GM21526 (cell line): ENCODE measurements around the gene PEX11B.

ENCODE experiments used
- ATAC-seq: cut with Tn5 transposase; IDR thresholded peaks from one replicate; pipeline ENCODE4 v1.9.1; 2021; ENCODE audit warnings: moderate library complexity; ENCODE audit not compliant: unreplicated experiment, low FRiP score

PEX11B gene

DNA sequence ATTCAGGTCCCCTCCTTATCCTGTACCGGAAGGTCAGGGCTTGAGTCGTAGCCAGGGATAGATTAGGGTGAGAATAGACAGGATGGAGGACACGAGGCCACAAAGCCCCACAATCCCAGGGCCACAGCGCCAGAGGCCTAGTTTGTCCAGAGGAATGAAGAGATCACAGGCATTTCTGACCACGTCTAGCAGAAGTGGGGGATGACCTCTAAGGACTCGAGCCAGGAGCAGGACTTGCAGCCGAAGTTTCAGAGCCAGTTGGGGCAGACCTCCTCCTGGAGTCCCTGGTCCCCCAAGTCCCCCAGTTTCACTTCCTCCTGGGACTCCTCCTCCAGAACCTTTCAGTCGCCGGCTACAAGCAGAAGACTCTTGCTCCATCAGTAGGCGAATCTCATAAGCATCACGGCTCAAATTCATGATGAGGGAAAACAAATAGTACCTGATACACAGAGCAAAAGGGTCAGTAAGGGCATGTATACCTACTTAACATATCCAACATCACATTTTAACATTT lies 6.3 kb downstream of the PEX11B start:
- ATAC-seq = no peak

DNA sequence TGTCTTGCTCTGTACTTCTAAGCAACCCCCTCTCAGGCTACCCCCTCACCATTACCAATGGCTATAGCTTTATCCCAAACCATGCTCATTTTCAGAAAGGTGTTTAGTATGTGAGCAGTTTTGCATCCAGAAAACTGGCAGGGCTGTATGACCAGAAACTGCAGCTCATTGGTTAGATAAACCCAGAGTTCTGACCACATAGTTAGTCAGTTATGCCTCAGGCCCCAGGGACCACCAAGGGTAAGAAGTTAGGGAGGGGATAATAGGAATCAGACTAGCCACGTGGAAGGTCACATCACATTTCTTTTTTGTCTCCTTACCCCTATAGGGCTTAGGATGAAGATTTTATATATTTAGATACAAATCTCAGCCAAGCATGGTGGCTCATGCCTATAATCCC lies 9.9 kb downstream of the PEX11B start:
- no peak for ATAC-seq

DNA sequence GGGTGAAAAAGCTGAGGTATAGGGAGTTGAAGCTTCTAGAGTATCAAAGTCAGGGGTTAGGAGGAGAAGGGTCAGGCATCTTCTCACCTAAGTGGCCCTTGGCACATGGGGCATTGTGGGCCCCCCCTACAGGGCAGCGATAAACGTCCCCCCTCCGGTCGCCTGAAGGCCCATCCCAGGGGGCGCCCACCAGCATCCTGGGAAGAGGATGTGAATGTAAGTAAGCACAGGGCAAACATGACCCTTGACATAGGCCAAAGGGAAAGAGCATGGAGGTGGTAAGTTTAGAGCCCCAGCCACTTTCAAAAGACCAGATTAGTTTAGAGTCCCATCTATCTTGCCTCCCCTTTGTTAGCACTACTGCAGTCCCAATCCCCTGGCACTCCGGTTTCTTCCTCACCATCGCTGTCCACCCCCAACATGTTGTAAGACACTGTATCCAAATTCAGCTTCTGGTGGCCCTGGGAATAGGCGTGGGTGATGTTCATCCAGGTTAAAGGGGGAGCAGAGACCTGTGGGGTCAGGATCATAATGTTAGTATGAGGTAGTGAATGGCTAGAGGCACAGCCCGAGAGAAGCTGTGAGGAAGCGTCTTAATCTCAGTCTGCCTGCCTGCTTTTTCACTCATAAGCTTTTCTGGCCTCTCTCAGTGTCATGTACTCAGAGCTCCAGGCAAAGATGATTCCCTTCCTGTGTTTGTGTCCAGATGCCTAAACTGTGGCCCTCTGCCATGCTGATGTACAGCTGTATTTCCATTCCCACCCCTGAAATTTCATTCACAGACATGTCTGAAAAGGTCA lies 11.4 kb downstream of the PEX11B start:
- no peak for ATAC-seq

DNA sequence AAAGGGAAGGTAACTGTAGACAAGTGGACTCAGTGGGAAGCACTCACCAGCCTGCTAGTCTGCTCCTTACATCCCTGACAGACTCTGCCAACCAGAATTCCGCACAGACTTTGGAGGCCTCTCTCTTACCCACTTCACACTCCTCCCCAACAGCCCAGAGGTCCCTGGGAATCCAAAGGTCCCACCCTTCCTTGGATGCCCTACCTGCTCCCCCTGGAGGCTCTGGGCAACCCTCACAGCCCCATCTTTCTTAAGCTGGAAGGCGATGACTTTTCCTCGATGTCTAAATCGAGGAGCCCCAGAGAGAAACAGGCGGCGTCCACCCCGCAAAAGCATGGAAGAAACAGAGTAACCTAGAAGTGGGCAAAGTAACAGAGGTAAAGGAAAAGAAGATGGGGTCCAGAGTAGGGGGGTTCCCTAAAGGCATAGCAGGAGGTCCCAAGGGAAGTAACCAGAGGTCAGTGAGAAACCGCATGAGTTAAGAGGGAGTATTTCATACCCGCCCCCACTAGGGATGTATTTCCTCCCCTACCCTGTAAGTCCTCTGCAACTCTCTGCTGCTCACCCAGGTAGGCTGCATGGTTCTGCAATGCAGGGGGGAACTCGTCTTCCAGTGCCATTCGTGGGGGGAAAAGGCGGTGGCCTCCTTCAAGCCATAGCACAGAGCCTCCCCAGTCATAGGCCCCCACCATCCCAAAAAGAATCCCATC lies 17.1 kb downstream of the PEX11B start:
- ATAC-seq = no peak

DNA sequence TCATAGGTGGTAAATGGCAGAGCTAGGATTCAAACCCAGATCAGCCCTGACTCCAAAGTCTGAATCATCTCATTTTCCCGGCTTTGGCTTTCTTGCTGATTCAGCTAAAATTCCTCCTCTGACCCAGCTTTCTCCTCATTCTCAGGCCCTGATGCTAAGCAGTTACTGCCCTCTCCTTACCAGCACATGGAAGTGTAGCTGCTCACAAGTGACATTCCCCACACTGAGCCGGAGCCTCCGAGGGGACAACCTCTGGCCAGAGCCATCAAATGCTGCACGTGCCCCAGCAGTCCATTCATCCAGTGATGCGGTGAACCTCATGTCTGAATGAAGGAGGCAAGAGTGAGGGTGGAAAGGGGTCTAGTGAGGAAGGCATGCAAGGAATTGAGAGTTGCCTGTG lies 19.8 kb downstream of the PEX11B start:
- no peak for ATAC-seq

DNA sequence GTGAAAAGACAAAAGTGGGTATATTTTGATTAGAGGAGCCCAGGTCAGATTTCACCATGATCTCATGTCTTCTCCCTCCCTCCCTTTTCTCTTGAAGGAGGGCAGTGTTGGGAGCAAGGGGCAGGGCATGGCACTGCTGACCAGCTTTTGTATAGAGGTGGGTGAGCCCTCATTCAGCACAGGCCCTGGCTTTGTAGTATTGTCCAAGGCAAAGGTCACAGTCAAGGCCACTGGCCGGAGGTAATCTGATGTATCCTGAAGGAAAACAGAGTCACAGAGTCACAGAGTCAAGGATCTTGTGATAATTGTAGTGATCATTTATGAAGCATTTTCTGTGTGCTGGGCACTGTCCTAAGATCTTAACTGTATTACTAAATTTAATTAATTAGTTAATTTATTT lies 20.5 kb downstream of the PEX11B start:
- no peak for ATAC-seq

DNA sequence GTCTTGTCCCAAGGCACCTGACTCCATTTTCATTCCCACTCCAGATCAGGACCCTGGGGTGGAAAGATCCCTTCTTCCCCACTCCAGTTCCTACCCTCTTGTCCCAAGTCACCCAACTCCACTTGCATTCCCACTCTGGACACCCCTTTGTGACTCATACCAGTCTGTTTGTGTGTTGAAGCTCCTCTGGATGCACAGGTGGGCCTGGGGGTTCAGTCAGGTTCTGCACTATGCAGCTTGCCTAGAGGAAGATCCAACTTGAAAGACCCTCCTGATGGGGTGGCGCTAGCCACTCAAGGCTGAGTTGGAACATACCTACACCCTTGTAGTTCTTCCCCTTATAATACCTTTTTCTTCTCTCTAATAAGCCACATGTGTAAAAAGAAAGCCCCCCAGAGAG lies 23.0 kb downstream of the PEX11B start:
- no peak for ATAC-seq

DNA sequence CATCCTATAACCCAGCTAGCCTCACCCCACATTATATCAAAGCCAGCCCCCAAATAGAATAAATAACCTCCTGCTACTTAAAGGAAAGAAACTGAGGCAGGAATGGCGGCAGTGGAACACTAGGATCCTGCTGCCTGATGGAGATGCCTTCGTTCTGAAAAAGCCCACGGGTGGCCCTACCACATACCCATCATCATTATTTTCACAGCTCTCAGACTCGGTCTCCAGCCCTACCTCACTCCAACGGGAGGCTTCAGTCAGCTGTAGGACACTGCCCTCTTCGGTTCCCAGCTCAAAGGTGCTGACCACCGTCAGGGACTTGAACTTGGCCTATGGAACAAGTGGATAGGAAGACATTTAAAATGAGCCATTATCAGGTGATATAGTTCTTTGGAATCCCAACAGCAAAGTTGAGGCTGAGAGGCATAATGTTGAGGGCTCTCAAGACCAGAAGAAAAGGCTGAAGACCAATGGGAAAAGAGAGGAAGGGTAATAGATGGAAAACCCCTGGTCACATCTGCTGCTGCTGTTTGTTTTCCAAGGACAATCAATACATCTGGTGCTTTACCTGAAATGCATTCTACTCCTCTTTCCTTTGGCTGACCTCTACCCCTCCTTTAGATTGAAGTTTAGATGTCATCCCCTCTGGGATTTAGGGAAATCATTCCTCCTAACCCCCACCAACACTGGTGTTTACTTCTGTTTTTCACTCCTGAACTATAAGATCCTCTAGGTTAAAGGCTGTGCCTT lies 25.0 kb downstream of the PEX11B start:
- ATAC-seq = no peak

DNA sequence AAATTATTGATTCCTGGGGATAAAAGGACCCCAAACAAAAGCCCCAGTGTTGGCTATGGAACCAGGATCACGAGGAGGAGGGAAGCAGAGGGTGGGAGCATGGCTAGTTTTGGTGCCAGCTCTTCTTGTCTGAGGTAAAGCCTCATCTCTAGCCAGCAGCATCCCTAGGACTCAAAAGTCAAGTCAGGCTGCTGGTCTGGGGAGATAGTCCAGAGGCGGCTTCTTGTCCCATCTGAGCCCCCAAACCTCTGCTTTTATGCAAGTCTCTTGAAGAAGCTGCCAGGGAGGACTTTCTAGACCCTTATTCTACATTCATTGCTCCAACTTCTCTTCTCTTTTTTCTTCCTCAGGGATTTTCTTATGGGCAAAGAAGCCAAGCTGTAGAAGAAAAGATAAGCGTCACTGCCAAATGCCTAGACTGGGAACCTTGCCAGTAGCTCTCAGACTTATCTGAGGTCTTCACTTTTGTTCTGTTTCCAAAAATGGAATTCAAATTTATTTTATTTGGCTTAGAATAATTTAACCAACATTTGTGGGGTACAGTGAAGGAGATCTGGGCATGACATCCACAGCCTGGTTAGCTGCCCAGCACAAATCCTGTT lies 25.9 kb downstream of the PEX11B start:
- no peak for ATAC-seq

DNA sequence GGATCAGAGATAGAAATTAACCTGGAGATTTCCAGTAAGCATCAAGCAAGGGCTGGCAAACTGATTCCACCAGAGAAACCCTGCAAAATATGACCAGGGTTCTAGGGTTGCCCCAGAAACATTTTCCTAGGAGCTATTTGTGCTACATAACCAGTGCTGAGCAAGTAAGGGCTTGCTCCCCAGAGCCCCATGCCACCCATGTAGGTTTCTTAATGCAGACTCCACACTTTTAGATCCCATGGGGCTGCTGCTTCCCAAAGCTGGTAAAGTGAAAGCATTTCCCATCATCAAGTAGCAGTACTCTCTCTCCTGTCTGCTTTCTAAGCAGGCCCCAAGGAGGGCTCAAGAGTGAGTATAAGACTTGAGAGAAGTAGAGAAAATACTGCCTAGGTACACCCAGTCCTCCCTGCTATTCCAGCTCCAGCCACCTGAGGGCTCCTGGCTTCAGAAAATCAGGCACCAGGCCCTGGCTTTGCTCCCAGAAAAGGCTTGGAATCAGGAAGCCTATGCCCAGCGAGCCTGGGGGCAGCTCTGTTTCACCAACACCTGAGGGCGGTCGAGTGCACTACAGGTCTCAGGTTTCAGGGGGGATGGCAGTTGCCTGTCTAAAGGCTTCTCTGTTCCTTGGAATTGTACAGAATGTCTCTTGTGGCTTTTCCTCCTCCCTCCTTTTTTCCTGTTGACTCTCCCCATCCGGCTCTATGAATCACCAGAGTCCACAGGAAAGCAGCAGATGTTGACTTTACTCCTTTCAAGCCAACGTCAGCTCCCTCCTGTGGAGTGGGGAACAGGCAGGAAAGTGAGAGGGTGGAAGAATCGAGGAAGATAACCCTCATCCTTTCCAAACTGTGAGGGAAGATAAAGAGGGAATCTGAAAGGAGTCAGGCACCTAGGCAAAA lies 26.7 kb downstream of the PEX11B start:
- no peak for ATAC-seq

DNA sequence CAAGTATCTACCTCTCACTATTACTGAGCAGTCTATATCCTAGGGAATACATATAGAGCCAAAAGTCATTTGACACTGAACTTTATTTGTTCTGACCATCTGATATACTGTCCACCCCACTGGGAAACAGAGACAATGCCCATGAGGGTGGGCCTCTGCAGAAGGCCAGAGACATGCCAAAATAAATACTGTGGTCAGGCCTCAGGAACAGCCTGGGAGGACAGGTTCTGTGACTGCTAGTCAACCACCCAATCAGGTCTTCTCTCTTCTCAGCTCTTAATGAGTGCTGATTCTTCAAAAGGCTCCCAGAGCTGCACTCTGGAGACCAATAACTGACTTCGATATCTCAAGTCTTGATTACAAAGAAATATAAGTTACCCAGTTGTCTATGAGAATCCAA lies 27.4 kb downstream of the PEX11B start:
- ATAC-seq = no peak

DNA sequence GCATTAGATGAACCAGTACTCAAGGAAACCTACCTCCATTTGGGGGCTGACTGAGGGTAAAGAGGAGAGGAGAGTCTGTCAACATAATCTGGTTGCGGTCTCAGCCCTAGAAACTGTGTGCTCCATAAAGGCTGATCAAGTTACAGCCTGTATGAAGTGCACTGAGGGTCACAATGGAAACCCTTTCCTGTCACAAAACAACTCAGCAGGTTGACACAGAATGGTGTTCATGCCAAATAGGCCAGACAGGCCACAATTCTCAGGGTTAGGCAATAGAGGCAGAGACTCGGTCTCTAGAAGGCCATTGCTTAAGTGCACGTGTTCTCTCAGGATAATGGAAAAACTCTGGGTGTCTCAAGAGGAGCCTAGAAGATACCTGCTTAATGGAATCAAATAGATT lies 28.8 kb downstream of the PEX11B start:
- no peak for ATAC-seq

DNA sequence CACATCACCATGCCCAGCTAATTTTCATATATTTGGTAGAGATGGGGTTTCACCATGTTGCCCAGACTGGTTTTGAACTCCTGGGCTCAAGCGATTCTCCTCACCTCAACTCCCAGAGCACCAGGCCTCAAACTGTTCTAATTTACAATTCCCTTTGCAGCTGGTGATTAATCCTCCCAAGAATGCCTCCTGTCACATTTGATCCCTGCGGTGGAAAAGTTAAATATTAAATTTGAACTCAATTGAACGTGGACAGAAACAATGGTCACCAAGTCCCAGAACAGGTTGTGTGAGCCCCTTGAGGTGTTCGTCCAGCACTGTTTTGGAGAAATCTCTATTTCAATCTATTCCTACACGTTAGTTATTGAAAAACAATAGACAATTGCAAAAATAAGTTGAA lies 30.9 kb downstream of the PEX11B start:
- no peak for ATAC-seq

DNA sequence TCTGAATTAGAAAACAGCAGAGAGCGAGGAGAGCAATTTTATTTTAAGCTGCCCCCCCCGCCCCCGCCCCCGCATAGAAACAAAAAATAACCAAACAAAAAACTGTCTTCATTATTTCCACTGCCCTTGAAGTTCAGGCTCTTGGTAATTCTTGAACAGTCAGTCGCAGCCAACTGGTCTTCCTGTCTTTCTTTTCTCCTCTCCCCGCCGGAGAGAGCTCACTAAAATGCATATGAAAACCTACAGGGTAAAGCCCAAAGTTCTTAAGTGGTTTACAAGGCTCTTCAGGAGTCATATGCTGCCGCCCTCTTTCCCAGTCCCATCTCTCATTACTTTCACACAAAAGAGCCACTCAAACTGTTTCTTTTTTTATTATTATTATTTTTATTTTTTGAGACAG lies 31.7 kb downstream of the PEX11B start:
- ATAC-seq = no peak

DNA sequence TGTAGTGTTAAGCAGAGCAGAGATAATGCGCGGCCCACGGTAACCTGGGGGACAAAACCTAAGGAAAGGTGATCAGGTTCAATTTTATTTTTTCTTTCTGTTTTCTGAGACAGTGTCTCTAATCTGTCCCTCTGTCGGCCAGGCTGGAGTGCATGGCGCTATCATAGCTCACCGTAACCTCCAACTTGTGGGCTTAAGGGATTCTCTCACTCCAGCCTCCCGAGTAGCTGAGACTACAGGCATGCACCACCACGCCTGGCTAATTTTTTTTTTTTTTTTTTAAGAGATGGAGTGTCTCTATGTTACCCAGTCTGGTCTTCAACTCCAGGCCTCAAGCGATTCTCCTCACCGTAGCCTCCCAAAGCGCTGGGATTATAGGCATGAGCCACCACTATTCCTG lies 32.1 kb downstream of the PEX11B start:
- ATAC-seq = no peak

DNA sequence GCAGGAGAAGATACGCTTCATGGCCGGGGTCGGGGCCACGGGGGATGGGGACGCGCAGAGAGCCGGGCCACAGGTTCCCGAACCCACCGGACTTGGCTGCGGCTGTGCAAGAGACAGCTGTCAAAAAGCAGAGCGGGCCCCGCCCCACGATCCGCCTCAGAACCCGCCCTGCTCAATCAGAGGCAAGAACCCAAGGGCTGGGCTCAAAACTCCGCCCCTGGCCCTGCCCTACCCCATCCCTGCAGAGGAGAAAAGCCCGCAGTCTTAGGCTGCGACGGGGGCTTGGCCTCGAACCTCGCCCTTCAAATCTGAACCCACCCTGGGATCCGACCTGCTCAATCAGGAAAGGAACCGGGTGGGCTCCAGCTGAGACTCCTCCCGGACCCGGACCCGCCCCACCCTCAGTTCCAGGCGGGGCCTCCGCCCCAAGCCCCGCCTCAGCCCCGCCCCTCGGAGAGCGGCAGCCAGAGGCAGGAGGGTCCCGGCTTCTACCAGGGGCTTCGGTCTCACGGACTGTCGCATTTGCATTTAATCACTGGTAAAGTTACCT lies 32.7 kb downstream of the PEX11B start, which contains the start of gene ANKRD35:
ANKRD35 (minus strand) TSS at position 129 of the 550 bp plus-strand sequence; CDS start at position 21, 108 bp downstream.
- peak; percentile 94 for ATAC-seq

DNA sequence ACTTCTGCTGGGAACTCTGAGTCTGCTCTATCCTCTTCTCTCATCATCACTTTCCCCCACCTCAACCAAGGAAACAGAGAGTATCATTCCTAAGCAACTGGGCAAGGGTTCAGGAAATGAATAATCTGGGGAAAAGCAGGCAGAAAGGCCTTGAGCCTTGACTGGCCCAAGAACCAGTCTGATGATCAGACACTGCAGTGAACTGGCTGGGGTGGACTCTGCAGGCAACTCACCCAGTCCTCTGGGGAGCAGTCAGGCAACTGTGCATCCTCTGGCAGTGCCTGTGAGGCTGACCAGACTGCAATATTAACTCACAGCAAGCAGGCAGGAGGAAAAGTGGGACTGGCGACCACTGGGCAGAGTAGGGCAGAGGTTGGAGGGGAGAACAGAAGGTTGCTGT lies 33.8 kb downstream of the PEX11B start:
- ATAC-seq = no peak

DNA sequence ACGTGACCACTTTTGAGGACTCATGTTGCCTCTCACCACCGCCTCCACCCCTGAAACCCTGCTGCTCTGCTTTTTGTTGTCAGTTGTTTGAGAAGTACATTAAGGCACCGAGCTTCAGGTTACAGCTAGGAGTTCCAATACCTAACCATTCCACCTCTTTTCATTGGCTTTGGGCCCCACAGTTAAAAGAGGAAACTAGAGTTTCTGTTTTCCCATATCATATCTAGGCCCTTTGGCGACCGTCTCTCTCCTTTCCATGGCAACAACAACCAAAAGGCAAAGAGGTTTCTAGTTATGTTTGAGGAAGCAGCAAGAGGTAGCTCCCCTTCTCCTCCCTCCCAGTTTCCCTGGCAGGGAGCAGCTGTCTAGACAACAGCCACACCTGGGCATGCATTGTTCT lies 38.7 kb downstream of the PEX11B start:
- no peak for ATAC-seq

DNA sequence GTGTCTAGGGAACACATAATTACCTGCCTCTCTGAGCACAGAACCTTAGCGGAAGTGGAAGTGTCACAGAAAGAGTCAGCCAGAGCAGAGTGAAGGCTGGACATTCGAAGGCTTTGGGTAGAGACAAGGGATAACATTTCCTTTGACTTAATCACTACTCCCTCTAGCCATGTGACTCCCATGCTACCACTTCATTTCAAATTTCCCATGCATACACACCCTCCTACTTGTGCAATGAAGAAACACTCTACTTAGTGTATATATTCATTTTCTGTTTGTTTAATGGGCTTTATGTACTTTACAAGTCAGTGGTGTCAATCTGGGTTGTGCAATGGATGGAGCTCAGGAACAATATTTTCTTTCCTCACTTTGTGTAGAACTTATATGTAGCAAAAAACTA lies 39.8 kb downstream of the PEX11B start:
- no peak for ATAC-seq
